ENCODE results near the gene GOLT1A.

DNA sequence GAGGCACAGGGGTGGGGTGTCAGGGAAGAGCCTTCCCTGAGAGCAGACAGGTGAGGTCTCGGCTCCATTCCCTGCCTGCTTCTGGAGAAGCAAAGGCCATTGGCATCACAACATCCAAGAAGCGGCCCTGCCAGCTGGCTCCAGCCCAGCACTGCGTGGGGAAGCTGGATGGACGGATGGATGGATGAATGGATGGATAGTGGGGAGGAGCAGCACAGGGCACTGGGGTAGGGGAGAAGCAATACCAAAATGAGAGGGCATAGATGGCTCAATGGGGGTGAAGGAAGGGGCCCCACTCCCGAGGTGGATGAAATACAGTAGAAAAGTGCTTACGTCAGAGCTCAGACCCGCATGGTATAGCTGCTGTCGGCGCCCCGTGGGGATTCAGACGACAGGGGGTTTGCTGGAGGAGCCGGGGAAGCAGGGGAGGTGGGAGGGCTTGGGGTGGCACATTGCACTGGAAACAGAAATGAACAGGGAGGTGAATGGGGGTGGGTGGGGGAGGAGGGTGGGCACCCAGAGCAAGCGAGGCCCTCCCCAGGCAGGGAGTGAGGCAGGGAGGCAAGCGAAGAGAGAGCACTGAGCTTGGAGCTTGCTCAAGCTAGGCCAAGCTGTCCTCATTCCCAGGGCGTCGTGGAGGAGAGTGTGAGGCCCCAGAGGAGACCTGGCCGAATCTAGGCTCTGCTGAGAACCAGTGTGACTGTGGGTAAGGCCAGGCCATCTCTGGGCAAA, 9.5 kb upstream of the GOLT1A start:
- TF ChIP-seq, protein P1, sequence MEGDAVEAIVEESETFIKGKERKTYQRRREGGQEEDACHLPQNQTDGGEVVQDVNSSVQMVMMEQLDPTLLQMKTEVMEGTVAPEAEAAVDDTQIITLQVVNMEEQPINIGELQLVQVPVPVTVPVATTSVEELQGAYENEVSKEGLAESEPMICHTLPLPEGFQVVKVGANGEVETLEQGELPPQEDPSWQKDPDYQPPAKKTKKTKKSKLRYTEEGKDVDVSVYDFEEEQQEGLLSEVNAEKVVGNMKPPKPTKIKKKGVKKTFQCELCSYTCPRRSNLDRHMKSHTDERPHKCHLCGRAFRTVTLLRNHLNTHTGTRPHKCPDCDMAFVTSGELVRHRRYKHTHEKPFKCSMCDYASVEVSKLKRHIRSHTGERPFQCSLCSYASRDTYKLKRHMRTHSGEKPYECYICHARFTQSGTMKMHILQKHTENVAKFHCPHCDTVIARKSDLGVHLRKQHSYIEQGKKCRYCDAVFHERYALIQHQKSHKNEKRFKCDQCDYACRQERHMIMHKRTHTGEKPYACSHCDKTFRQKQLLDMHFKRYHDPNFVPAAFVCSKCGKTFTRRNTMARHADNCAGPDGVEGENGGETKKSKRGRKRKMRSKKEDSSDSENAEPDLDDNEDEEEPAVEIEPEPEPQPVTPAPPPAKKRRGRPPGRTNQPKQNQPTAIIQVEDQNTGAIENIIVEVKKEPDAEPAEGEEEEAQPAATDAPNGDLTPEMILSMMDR (conservative IDR thresholded peaks at IDR 0.05; ENCODE audit: low read length) = no peak
- TF ChIP-seq EZH2phosphoT487 (IDR thresholded peaks at IDR 0.05; ENCODE audit: borderline replicate concordance) = no peak
